ENCODE measurements around the gene KLHL29. TPM values are rescaled to one million over a fixed set of nuclear protein-coding genes. Genes with fewer than 3 reads are reported as not detected.

The KLHL29 gene
- polyA plus RNA-seq, 1 donor from 2014 or later = 42.4 TPM

DNA sequence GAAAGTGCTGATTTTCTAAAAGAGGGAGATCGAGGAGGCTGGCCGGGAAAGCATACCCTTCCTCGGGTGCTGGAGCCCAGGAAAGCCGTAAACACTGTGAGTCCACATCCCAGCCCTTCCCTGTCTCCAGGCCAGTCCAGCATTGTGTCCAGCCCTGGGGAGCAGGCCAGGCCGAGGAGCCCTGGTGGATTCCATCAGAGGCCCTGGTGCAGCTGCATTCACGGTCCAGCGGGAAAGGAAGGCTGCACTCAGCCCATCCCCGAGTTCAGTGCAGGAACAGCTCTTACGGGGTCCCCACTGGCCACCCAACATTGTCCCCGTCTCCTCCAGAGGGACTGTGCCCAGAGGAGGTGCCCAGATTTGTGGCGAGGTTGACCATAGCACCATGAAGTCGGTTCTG lies 218.6 kb downstream of the KLHL29 start:
- no peaks in the 10 kb centered on the region for H3K9me3 ChIP-seq (ENCODE audit: low read length)
- no peak overlapping the region for H3K4me2 ChIP-seq (ENCODE audit: low read length)
- no peaks in the 10 kb centered on the region for H3K79me2 ChIP-seq (replicated peaks; ENCODE audit: insufficient read depth, low read length)
- no peak overlapping the region for H3K9ac ChIP-seq (ENCODE audit: low read length)
- no peak overlapping the region for H3K27ac ChIP-seq (ENCODE audit: low read length)
- TF ChIP-seq EP300 (conservative IDR thresholded peaks at IDR 0.05; ENCODE audit: poor library complexity, severe bottlenecking) = no peak
- H2AFZ ChIP-seq (ENCODE audit: low read depth, low read length) = no peak overlapping the region
- no peaks in the 10 kb centered on the region for H3K9me2 ChIP-seq (ENCODE audit: insufficient read depth, low read length)
- no peaks in the 10 kb centered on the region for H3F3A ChIP-seq (ENCODE audit: insufficient read depth, low read length, poor library complexity, severe bottlenecking)
- H3K27me3 ChIP-seq (ENCODE audit: insufficient read depth, low read depth, low read length) = no peaks in the 10 kb centered on the region
- no peak overlapping the region for H3K4me3 ChIP-seq (ENCODE audit: low read length)
- no peaks in the 10 kb centered on the region for H4K20me1 ChIP-seq (ENCODE audit: insufficient read depth)
- H3K36me3 ChIP-seq (ENCODE audit: insufficient read depth, low read length) = no peaks in the 10 kb centered on the region

DNA sequence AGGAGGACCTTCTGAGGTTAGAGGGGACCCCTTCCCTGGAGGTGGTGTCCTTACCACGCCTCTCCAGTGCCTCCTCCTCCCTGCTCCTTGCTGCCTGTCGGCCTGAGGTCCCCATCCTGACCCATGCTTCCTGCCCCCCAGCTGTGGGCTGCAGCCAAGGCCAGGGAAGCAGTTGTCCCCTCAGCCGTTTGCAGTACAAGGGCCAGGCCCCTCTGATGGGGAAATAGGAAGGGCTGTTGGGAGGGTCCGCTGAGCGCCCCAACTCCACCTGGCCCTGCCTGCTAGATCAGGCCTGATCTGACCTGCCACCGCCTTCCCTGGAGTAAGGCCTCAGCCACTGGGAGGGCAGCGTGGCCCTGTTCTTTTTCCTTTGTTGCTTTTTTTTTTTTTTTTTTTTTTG lies 219.8 kb downstream of the KLHL29 start:
- no peak for TF ChIP-seq MXI1 (conservative IDR thresholded peaks at IDR 0.05; ENCODE audit: poor library complexity, severe bottlenecking)
- no peak for TF ChIP-seq POLR2AphosphoS5 (IDR thresholded peaks at IDR 0.05)
- TF ChIP-seq SMC3 (conservative IDR thresholded peaks at IDR 0.05; ENCODE audit: poor library complexity) = no peak
- no peak for TF ChIP-seq TAF1 (IDR thresholded peaks at IDR 0.05; ENCODE audit: low read depth)
- TF ChIP-seq, protein P1, sequence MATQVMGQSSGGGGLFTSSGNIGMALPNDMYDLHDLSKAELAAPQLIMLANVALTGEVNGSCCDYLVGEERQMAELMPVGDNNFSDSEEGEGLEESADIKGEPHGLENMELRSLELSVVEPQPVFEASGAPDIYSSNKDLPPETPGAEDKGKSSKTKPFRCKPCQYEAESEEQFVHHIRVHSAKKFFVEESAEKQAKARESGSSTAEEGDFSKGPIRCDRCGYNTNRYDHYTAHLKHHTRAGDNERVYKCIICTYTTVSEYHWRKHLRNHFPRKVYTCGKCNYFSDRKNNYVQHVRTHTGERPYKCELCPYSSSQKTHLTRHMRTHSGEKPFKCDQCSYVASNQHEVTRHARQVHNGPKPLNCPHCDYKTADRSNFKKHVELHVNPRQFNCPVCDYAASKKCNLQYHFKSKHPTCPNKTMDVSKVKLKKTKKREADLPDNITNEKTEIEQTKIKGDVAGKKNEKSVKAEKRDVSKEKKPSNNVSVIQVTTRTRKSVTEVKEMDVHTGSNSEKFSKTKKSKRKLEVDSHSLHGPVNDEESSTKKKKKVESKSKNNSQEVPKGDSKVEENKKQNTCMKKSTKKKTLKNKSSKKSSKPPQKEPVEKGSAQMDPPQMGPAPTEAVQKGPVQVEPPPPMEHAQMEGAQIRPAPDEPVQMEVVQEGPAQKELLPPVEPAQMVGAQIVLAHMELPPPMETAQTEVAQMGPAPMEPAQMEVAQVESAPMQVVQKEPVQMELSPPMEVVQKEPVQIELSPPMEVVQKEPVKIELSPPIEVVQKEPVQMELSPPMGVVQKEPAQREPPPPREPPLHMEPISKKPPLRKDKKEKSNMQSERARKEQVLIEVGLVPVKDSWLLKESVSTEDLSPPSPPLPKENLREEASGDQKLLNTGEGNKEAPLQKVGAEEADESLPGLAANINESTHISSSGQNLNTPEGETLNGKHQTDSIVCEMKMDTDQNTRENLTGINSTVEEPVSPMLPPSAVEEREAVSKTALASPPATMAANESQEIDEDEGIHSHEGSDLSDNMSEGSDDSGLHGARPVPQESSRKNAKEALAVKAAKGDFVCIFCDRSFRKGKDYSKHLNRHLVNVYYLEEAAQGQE (IDR thresholded peaks at IDR 0.05; ENCODE audit: borderline replicate concordance) = no peak
- TF ChIP-seq EZH2 (IDR thresholded peaks at IDR 0.05; ENCODE audit: borderline replicate concordance, insufficient read depth, low read length, poor library complexity, severe bottlenecking) = no peak
- TF ChIP-seq RAD21 (conservative IDR thresholded peaks at IDR 0.05) = no peak
- TF ChIP-seq, protein P2, sequence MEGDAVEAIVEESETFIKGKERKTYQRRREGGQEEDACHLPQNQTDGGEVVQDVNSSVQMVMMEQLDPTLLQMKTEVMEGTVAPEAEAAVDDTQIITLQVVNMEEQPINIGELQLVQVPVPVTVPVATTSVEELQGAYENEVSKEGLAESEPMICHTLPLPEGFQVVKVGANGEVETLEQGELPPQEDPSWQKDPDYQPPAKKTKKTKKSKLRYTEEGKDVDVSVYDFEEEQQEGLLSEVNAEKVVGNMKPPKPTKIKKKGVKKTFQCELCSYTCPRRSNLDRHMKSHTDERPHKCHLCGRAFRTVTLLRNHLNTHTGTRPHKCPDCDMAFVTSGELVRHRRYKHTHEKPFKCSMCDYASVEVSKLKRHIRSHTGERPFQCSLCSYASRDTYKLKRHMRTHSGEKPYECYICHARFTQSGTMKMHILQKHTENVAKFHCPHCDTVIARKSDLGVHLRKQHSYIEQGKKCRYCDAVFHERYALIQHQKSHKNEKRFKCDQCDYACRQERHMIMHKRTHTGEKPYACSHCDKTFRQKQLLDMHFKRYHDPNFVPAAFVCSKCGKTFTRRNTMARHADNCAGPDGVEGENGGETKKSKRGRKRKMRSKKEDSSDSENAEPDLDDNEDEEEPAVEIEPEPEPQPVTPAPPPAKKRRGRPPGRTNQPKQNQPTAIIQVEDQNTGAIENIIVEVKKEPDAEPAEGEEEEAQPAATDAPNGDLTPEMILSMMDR (IDR thresholded peaks at IDR 0.05; ENCODE audit: poor library complexity, severe bottlenecking) = no peak
- no peak for TF ChIP-seq EP300 (conservative IDR thresholded peaks at IDR 0.05; ENCODE audit: poor library complexity, severe bottlenecking)
- H3K4me3 ChIP-seq (ENCODE audit: low read length) = no peak overlapping the region
- no peaks in the 10 kb centered on the region for H3K9me3 ChIP-seq (ENCODE audit: low read length)
- no peak overlapping the region for H3K4me2 ChIP-seq (ENCODE audit: low read length)
- no peaks in the 10 kb centered on the region for H3K9me2 ChIP-seq (ENCODE audit: insufficient read depth, low read length)
- no peak overlapping the region for H3K9ac ChIP-seq (ENCODE audit: low read length)
- H3K27ac ChIP-seq (ENCODE audit: low read length) = no peak overlapping the region
- no peaks in the 10 kb centered on the region for H3K27me3 ChIP-seq (ENCODE audit: insufficient read depth, low read depth, low read length)
- no peaks in the 10 kb centered on the region for H3F3A ChIP-seq (ENCODE audit: insufficient read depth, low read length, poor library complexity, severe bottlenecking)
- H3K79me2 ChIP-seq (replicated peaks; ENCODE audit: insufficient read depth, low read length) = no peaks in the 10 kb centered on the region
- no peak overlapping the region for H2AFZ ChIP-seq (ENCODE audit: low read depth, low read length)
- no peaks in the 10 kb centered on the region for H3K36me3 ChIP-seq (ENCODE audit: insufficient read depth, low read length)
- no peaks in the 10 kb centered on the region for H4K20me1 ChIP-seq (ENCODE audit: insufficient read depth)

DNA sequence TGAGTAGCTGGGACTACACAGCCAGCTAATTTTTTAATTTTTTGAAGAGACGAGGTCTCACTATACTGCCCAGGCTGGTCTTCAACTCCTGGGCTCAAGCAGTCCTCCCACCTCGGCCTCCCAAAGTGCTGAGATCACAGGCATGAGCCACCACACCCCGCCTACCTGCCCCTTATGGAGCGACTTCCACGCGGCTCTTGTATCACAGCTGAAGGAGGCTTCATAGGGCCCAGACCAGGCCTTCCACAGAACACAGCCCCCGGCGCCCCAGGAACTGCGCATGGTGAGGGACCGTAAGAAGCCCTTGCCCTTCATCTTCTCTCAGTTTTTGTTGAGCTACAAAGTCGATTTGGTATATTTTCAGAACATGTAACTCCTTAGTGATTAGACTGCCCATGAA lies 220.3 kb downstream of the KLHL29 start:
- Histone ChIP-seq H3K79me2 (replicated peaks; ENCODE audit: insufficient read depth, low read length) (no peaks in the 10 kb centered on the region), H3K9me3 (ENCODE audit: low read length) (no peaks in the 10 kb centered on the region), H3K4me3 (ENCODE audit: low read length) (no peak overlapping the region), H3K27ac (ENCODE audit: low read length) (no peak overlapping the region), H3F3A (ENCODE audit: insufficient read depth, low read length, poor library complexity, severe bottlenecking) (no peaks in the 10 kb centered on the region), H4K20me1 (ENCODE audit: insufficient read depth) (no peaks in the 10 kb centered on the region), H3K4me2 (ENCODE audit: low read length) (no peak overlapping the region), H3K36me3 (ENCODE audit: insufficient read depth, low read length) (no peaks in the 10 kb centered on the region), H3K9ac (ENCODE audit: low read length) (no peak overlapping the region), H3K9me2 (ENCODE audit: insufficient read depth, low read length) (no peaks in the 10 kb centered on the region), H2AFZ (ENCODE audit: low read depth, low read length) (no peak overlapping the region), H3K27me3 (ENCODE audit: insufficient read depth, low read depth, low read length) (no peaks in the 10 kb centered on the region)
- TF ChIP-seq EP300 (conservative IDR thresholded peaks at IDR 0.05; ENCODE audit: poor library complexity, severe bottlenecking) (no peak), SMC3 (conservative IDR thresholded peaks at IDR 0.05; ENCODE audit: poor library complexity) (no peak), EZH2 (IDR thresholded peaks at IDR 0.05; ENCODE audit: borderline replicate concordance, insufficient read depth, low read length, poor library complexity, severe bottlenecking) (no peak), MXI1 (conservative IDR thresholded peaks at IDR 0.05; ENCODE audit: poor library complexity, severe bottlenecking) (no peak), RAD21 (conservative IDR thresholded peaks at IDR 0.05) (no peak), TAF1 (IDR thresholded peaks at IDR 0.05; ENCODE audit: low read depth) (no peak), POLR2AphosphoS5 (IDR thresholded peaks at IDR 0.05) (no peak)
- TF ChIP-seq, protein P2 (IDR thresholded peaks at IDR 0.05; ENCODE audit: poor library complexity, severe bottlenecking) = no peak
- TF ChIP-seq, protein P1 (IDR thresholded peaks at IDR 0.05; ENCODE audit: borderline replicate concordance) = no peak
